Activated CD8-positive, alpha-beta memory T cell treated with anti-CD3 and anti-CD28 coated beads, Interleukin-2, amount 10 ng/mL, durations not matched to agents 7 days and 5 days (primary cell): ENCODE data around the gene PRKAR2A. TPM values are rescaled to one million over a fixed set of nuclear protein-coding genes. Genes with fewer than 3 reads are reported as not detected.
A peak's percentile ranks its signal among the peaks of the same experiment; 100 is the strongest.
"Not testable (repeated sequence)": the region's sequence is repeated elsewhere in the genome, so short reads cannot be mapped to it uniquely, and the experiment has no call there.

Experiments used
- ATAC-seq: fragments of 150-1000 bp; cut with Tn5 transposase; one replicate; pipeline ENCODE4 v1.10.0; 2021; ENCODE audit warnings: moderate library complexity
- CTCF ChIA-PET: fragments of 350-600 bp; sonication (Branson Sonifier 250); formaldehyde crosslinking; loops from one replicate; lab custom pipeline; 2021; ENCODE audit warnings: antibody characterized with exemption; lab: Charles Lee
- DNase-seq: peaks from one replicate; pipeline ENCODE4 v3.0.0-alpha.2; 2020
- H3K27ac Mint-ChIP-seq: one replicate; pipeline ENCODE4 v1.8.0; 2021; ENCODE audit warnings: mild to moderate bottlenecking, mixed read lengths
- H3K27me3 Mint-ChIP-seq: one replicate; pipeline ENCODE4 v1.8.0; 2021; ENCODE audit warnings: mixed read lengths
- H3K36me3 Mint-ChIP-seq: one replicate; pipeline ENCODE4 v1.8.0; 2021; ENCODE audit warnings: mild to moderate bottlenecking, mixed read lengths
- H3K4me1 Mint-ChIP-seq: one replicate; pipeline ENCODE4 v1.8.0; 2021; ENCODE audit warnings: mixed read lengths
- H3K4me3 Mint-ChIP-seq: one replicate; pipeline ENCODE4 v1.8.0; 2021; ENCODE audit warnings: mild to moderate bottlenecking, moderate library complexity, mixed read lengths
- H3K9me3 Mint-ChIP-seq: one replicate; pipeline ENCODE4 v1.8.0; 2022; ENCODE audit warnings: low read depth, mixed read lengths
- total RNA-seq, 2 experiments: library from RNA; stranded (reverse); gene quantifications; one replicate each; pipeline ENCODE4 v1.2.3, GENCODE V29; 2021

Gene PRKAR2A
- total RNA-seq, 2 experiments from 2014 or later: 27.9 to 33.0 TPM

DNA sequence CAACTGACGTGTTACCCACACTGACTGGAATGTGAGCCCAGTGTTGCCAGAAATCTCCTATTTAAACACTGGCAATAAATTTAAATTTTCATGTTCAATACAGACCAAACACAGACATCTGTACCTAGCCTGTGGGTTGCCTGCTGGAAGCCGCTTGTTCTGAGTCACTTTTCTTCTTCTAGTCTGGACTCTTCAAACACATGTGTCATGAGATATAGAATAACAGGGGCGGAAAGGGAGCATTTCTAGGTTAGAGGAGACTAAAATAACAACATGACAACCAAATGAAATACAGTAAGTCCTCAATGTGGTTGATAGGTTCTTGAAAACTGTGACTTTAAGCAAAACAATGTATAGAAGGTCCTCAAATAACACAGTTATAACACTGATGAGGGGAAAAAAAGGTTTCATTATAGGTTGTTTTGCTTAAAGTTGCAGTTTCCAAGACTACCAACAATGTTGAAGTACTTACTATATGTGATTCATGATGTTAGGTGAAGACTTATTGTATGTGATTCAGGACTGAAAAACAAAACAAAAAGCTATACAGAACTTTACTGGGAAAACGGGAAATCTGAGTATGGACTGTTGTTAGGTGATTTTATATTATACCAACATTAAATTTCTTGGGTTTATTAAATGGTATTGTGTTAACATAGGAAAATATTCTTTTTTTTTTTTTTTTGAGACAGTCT, 63.1 kb downstream of the PRKAR2A start:
- DNase-seq (no peak), ATAC-seq (no peak)
- peaks cover 9% of the 10 kb centered on the region for H3K4me1 Mint-ChIP-seq
- H3K4me3 Mint-ChIP-seq: no peak overlapping the region
- no peaks in the 10 kb centered on the region for H3K9me3 Mint-ChIP-seq
- no peak overlapping the region for H3K27ac Mint-ChIP-seq
- CTCF ChIA-PET: no interaction called here
- H3K27me3 Mint-ChIP-seq: no peaks in the 10 kb centered on the region
- peaks cover 16% of the 10 kb centered on the region for H3K36me3 Mint-ChIP-seq

- CTCF ChIA-PET: no interaction called here
- Mint-ChIP-seq H3K4me3 (no peak overlapping the region), H3K36me3 (peaks cover 12% of the 10 kb centered on the region), H3K9me3 (no peaks in the 10 kb centered on the region), H3K27ac (no peak overlapping the region), H3K27me3 (no peaks in the 10 kb centered on the region), H3K4me1 (peaks cover 2% of the 10 kb centered on the region)
- ATAC-seq: no peak
- DNase-seq: no peak
Measured at GRCh38 chr3:48783304-48783703, 64.4 kb downstream of the PRKAR2A start.

DNA sequence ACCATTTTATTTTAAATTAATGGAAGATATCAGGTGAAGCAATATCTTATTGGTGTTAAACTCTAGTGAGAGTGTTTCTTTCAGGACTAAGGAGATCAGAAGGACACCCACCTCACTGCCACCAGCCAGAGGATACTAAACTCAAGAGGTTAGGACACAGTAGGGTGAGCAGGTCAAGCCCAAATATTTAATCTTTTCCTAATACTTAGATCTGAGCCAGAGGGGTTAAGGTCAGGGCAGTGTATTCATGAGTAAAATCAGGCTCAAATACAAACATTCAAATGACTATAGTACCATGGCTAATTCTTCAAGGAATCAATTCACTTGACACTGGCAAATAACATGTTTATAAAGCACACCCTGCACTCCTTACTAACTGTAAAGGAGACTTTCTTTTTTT, 65.6 kb downstream of the PRKAR2A start:
- Mint-ChIP-seq H3K36me3 (peaks cover 11% of the 10 kb centered on the region), H3K4me1 (no peaks in the 10 kb centered on the region), H3K9me3 (no peaks in the 10 kb centered on the region), H3K27ac (no peak overlapping the region), H3K4me3 (no peak overlapping the region), H3K27me3 (no peaks in the 10 kb centered on the region)
- ATAC-seq (no peak), DNase-seq (no peak)
- CTCF ChIA-PET: no interaction called here

DNA sequence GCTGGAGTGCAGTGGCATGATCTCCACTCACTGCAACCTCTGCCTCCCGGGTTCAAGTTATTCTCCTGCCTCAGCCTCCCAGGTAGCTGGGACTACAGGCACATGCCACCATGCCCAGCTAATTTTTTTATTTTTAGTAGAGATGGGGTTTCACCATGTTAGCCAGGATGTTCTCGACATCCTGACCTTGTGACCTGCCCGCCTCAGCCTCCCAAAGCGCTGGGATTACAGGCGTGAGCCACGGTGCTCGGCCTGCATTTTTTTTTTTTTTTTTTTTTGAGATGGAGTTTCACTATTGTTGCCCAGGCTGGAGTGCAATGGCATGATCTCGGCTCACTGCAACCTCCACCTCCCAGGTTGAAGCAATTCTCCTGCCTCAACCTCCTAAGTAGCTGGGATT, 69.1 kb downstream of the PRKAR2A start:
- not testable (repeated sequence) for H3K9me3 Mint-ChIP-seq, H3K4me3 Mint-ChIP-seq, H3K36me3 Mint-ChIP-seq, H3K4me1 Mint-ChIP-seq, DNase-seq, ATAC-seq, H3K27ac Mint-ChIP-seq, H3K27me3 Mint-ChIP-seq
- CTCF ChIA-PET: interaction anchor here (0.6 to 1.1 kb wide), 2 partner anchors 62 to 150 kb away, joined by 3 to 5 read pairs; no protein-coding TSS in a partner anchor

DNA sequence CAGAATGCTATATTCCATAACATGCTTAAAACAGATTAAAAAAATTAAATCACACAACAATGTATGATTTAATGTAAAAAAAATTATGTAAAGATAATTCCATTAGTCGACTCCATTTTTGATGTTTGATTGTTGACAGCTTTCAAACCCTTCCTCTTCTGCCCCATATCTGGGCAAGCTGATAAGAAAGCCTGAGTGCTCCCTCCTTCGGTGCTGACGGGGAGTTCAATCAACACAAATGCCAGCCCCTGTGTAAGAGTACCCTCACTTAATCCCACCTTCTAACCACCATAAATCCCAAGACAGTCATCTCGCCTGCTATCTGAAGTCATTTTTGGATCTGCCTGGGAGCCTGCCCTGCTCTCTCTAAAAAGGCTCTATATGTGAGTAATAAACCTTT, 70.8 kb downstream of the PRKAR2A start:
- no peaks in the 10 kb centered on the region for H3K9me3 Mint-ChIP-seq
- no peak overlapping the region for H3K4me3 Mint-ChIP-seq
- peaks cover 10% of the 10 kb centered on the region for H3K36me3 Mint-ChIP-seq
- CTCF ChIA-PET: no interaction called here
- no peaks in the 10 kb centered on the region for H3K27me3 Mint-ChIP-seq
- ATAC-seq (no peak), DNase-seq (no peak)
- H3K4me1 Mint-ChIP-seq: no peaks in the 10 kb centered on the region
- H3K27ac Mint-ChIP-seq: no peak overlapping the region

- Mint-ChIP-seq H3K36me3 (peaks cover 16% of the 10 kb centered on the region), H3K27ac (no peak overlapping the region), H3K27me3 (no peaks in the 10 kb centered on the region), H3K4me3 (no peak overlapping the region), H3K9me3 (no peaks in the 10 kb centered on the region), H3K4me1 (no peaks in the 10 kb centered on the region)
- ATAC-seq (no peak), DNase-seq (no peak)
- CTCF ChIA-PET: no interaction called here
Measured at GRCh38 chr3:48770192-48770502, 77.5 kb downstream of the PRKAR2A start.

DNA sequence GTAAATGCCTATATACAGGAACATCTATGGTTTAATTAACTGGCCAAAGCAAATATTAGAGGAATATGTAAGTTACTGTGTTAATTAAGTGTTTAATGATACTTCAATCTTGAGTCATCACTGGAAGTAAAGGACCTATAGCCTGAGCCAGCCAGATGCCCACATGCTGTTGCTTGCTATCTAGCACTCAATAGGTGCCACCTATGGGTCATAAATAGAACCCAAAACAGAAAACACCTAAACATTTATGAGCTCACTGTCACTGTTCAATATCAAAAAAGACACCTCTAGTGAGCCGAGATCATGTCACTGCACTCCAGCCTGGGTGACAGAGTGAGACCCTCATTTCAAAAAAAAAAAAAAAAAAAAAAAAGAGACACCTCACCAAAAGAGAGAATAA, 82.3 kb downstream of the PRKAR2A start:
- Mint-ChIP-seq H3K36me3 (peaks cover 9% of the 10 kb centered on the region), H3K27ac (no peak overlapping the region), H3K4me3 (no peak overlapping the region), H3K9me3 (no peaks in the 10 kb centered on the region), H3K4me1 (no peaks in the 10 kb centered on the region), H3K27me3 (no peaks in the 10 kb centered on the region)
- CTCF ChIA-PET: interaction anchor here (0.6 to 1.6 kb wide), 4 partner anchors 22 to 163 kb away, joined by 3 to 4 read pairs (median 4); partner anchors contain the start of genes NCKIPSD and PRKAR2A
- DNase-seq (no peak), ATAC-seq (no peak)

- Mint-ChIP-seq H3K9me3 (no peaks in the 10 kb centered on the region), H3K27ac (no peak overlapping the region), H3K36me3 (peaks cover 11% of the 10 kb centered on the region), H3K27me3 (no peaks in the 10 kb centered on the region), H3K4me1 (no peaks in the 10 kb centered on the region), H3K4me3 (no peak overlapping the region)
- no peak for ATAC-seq
- no peak for DNase-seq
- CTCF ChIA-PET: no interaction called here
Measured at GRCh38 chr3:48762816-48763215, 84.9 kb downstream of the PRKAR2A start.

DNA sequence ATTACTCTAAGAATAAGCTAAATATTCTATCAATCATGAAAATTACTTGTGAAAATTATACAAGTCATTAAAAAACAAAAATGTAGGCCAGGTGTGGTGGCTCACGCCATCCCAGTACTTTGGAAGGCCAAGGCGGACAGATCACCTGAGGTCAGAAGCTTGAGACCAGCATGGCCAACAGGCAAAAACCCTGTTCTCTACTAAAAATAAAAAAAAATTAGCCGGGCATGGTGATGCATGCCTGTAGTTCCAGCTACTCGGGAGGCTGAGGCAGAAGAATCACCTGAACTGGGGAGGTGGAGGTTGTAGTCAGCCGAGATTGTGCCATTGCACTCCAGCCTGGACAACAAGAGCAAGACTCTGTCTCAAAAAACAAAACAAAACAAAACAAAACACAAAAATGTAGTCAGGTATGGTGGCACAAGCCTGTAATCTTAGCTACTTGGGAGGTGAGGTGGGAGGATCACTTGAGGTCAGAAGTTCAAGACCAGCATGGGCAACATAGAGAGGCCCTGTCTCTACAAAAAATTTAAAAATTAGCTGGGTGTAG, 87.6 kb downstream of the PRKAR2A start:
- DNase-seq, H3K4me3 Mint-ChIP-seq, H3K27ac Mint-ChIP-seq, ATAC-seq, H3K27me3 Mint-ChIP-seq, H3K9me3 Mint-ChIP-seq, H3K4me1 Mint-ChIP-seq: not testable (repeated sequence)
- CTCF ChIA-PET: interaction anchor here (1.8 kb wide), 1 partner anchor 20 kb away, joined by 10 read pairs; no protein-coding TSS in a partner anchor
- peaks cover 12% of the 10 kb centered on the region for H3K36me3 Mint-ChIP-seq

DNA sequence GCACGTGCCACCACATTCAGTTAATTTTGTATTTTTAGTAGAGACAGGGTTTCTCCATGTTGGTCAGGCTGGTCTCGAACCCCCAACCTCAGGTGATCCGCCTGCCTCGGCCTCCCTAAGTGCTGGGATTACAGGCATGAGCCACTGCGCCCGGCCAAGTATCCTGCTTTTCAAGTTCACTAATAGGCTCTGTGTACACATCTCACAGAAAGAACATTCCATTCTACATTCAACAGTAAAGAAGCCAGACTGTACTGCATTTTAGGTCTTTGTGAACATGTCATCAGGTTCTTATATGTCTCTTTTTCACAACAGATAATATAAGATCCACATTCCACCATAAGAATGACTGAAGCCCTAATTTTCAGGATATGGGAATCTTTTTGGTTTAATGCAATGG, 88.1 kb downstream of the PRKAR2A start:
- H3K36me3 Mint-ChIP-seq, H3K9me3 Mint-ChIP-seq, H3K4me3 Mint-ChIP-seq, H3K27ac Mint-ChIP-seq, H3K27me3 Mint-ChIP-seq, DNase-seq, H3K4me1 Mint-ChIP-seq, CTCF ChIA-PET, ATAC-seq: not testable (repeated sequence)

DNA sequence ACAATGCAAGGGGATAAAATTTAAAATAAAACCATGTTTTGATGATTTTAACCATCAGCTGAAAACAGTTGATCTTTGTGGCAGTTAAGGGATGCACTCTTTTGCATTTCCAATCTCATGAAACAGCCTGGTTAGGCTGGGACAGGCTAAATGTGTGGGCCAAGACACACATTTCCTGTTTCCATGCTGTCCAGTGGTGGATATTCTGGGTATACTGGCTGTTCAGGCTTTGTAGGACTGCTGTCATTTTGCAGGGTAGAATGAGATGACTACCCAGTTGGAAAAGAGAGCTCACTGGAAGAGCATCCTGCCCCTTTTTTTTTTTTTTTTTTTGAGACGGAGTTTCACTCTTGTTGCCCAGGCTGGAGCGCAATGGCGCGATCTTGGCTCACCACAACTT, 88.6 kb downstream of the PRKAR2A start:
- no peak overlapping the region for H3K27ac Mint-ChIP-seq
- no peaks in the 10 kb centered on the region for H3K4me1 Mint-ChIP-seq
- no peaks in the 10 kb centered on the region for H3K9me3 Mint-ChIP-seq
- CTCF ChIA-PET: interaction anchor here (0.5 kb wide), 1 partner anchor 278 kb away, joined by 3 read pairs; no protein-coding TSS in a partner anchor
- no peak overlapping the region for H3K4me3 Mint-ChIP-seq
- DNase-seq (no peak), ATAC-seq (no peak)
- H3K27me3 Mint-ChIP-seq: no peaks in the 10 kb centered on the region
- peaks cover 5% of the 10 kb centered on the region for H3K36me3 Mint-ChIP-seq

DNA sequence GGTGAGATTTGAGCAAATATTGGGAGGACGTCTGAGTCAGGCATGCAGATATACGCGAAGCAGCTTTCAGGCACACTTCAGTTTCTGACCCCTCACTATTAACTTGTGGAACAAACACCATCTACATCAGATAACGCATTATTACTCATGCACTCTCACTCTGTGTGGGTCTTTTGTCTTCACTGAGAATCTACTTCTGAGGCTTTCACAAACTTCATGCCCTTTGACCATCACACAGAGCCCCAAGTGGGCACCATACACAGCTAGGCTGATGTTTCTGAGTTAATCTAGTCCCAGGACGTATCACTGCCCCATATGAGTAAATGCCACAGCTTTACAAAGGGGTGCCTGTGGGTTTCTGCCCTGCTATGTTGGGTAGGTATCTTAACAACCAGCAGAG, 91.0 kb downstream of the PRKAR2A start:
- ATAC-seq (peak; percentile 30), DNase-seq (no peak)
- CTCF ChIA-PET: interaction anchor here (1.1 kb wide), 1 partner anchor 17 kb away, joined by 4 read pairs; no protein-coding TSS in a partner anchor
- H3K36me3 Mint-ChIP-seq: peaks cover 5% of the 10 kb centered on the region
- no peaks in the 10 kb centered on the region for H3K9me3 Mint-ChIP-seq
- no peaks in the 10 kb centered on the region for H3K4me1 Mint-ChIP-seq
- H3K27me3 Mint-ChIP-seq: no peaks in the 10 kb centered on the region
- no peak overlapping the region for H3K4me3 Mint-ChIP-seq
- no peak overlapping the region for H3K27ac Mint-ChIP-seq

- ATAC-seq: no peak
- DNase-seq: no peak
- Mint-ChIP-seq H3K36me3 (peaks cover 3% of the 10 kb centered on the region), H3K4me3 (no peak overlapping the region), H3K9me3 (no peaks in the 10 kb centered on the region), H3K27me3 (no peaks in the 10 kb centered on the region), H3K27ac (no peak overlapping the region), H3K4me1 (no peaks in the 10 kb centered on the region)
- CTCF ChIA-PET: interaction anchor here (2.6 kb wide), 1 partner anchor 11 kb away, joined by 6 read pairs; no protein-coding TSS in a partner anchor
Measured at GRCh38 chr3:48750856-48751255, 96.8 kb downstream of the PRKAR2A start.

DNA sequence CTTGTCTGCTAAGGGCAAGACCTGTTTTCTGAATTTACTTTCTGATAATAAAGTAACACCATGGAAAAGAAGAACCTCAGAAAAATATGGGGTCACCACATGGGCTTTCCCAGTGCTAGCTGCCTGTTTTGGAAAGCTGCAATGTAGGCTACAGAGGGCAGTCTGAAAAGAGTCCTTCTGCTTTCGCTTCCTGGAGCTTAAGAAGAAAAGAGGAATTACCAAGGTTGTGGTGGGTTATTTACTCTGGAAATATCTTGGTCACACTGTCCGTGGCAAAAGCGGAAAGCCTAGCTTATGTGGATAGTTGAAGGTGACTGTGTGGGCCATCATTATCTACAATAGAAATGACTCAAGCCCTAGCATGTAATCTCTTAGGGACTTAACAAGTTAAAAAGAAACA, 98.9 kb downstream of the PRKAR2A start:
- Mint-ChIP-seq H3K27ac (no peak overlapping the region), H3K4me1 (no peaks in the 10 kb centered on the region), H3K27me3 (no peaks in the 10 kb centered on the region), H3K9me3 (no peaks in the 10 kb centered on the region), H3K4me3 (no peak overlapping the region), H3K36me3 (peaks cover 5% of the 10 kb centered on the region)
- DNase-seq: no peak
- CTCF ChIA-PET: interaction anchor here (1.7 kb wide), 1 partner anchor 9 kb away, joined by 7 read pairs; no protein-coding TSS in a partner anchor
- ATAC-seq: no peak
